ENCODE data around the gene NHLRC1. TPM values are rescaled to one million over a fixed set of nuclear protein-coding genes. Genes with fewer than 3 reads are reported as not detected.

Gene NHLRC1
- polyA plus RNA-seq, 3 donors, result 0.75 to 3.1 (median 1.4) TPM

- Histone ChIP-seq H3K36me3 (replicated peaks in 1 of 2; ENCODE audit: control insufficient read depth in 1 of 2, insufficient read depth in 2 of 2, low read length in 2 of 2) (no peaks in the 10 kb centered on the region), H3K4me2 (replicated peaks; ENCODE audit: extremely low read depth, low read length, poor library complexity, severe bottlenecking) (no peak overlapping the region), H3K9ac (ENCODE audit: insufficient read depth, low read length, poor library complexity, severe bottlenecking) (no peak overlapping the region), H3K27me3 (ENCODE audit: control insufficient read depth in 2 of 2, insufficient read depth in 2 of 2, low read length in 2 of 2) (no peaks in the 10 kb centered on the region), H2AFZ (ENCODE audit: insufficient read depth, low read depth, low read length, poor library complexity, severe bottlenecking) (no peak overlapping the region), H4K20me1 (ENCODE audit: insufficient read depth, low read length) (no peaks in the 10 kb centered on the region), H3K9me3 (replicated peaks in 1 of 2; ENCODE audit: control insufficient read depth in 1 of 2, insufficient read depth in 1 of 2, low read length in 2 of 2) (no peaks in the 10 kb centered on the region), H3K27ac (ENCODE audit: low read depth in 1 of 2, low read length in 2 of 2) (no peak overlapping the region), H3K79me2 (ENCODE audit: insufficient read depth, low read length) (no peaks in the 10 kb centered on the region), H3K4me1 (ENCODE audit: control insufficient read depth in 1 of 2, insufficient read depth in 2 of 2, low read length in 2 of 2) (peaks cover 10 to 18% of the 10 kb centered on the region in 2 donors), H3K4me3 (replicated peaks in 1 of 3; ENCODE audit: low read depth in 2 of 3, low read length in 3 of 3) (no peak overlapping the region)
- peaks cover 0 to 3% (median 2%) of the 10 kb centered on the region in 3 donors for H3K27me3 Mint-ChIP-seq (ENCODE audit: low read depth in 3 of 3)
- peaks cover 0 to 2% (median 0%) of the 10 kb centered on the region in 7 donors for H3K9me3 Mint-ChIP-seq
- no peak overlapping the region for H3K4me3 Mint-ChIP-seq
- peaks cover 13% of the 10 kb centered on the region for H3K4me1 Mint-ChIP-seq
- no peak overlapping the region for H3K27ac Mint-ChIP-seq
- WGBS (ENCODE audit: insufficient coverage), result 93% methylated on average over 3 of the region's 5 CpGs
- no peak for TF ChIP-seq CTCF (IDR thresholded peaks at IDR 0.05)
- intact Hi-C loops (cut with micrococcal nuclease), result no loop called here
- DNase-seq, result no peak
- H3K36me3 Mint-ChIP-seq, result no peaks in the 10 kb centered on the region
These were observed 3.2 kb downstream of the NHLRC1 start for GRCh38 chr6:18119236-18119635.

- no peak for DNase-seq
- H3K36me3 Mint-ChIP-seq, result no peaks in the 10 kb centered on the region
- Histone ChIP-seq H3K4me3 (replicated peaks in 1 of 3; ENCODE audit: low read depth in 2 of 3, low read length in 3 of 3) (no peak overlapping the region), H3K27ac (ENCODE audit: low read depth in 1 of 2, low read length in 2 of 2) (no peak overlapping the region), H3K4me2 (replicated peaks; ENCODE audit: extremely low read depth, low read length, poor library complexity, severe bottlenecking) (no peak overlapping the region), H3K36me3 (replicated peaks in 1 of 2; ENCODE audit: control insufficient read depth in 1 of 2, insufficient read depth in 2 of 2, low read length in 2 of 2) (no peaks in the 10 kb centered on the region), H3K79me2 (ENCODE audit: insufficient read depth, low read length) (no peaks in the 10 kb centered on the region), H3K9ac (ENCODE audit: insufficient read depth, low read length, poor library complexity, severe bottlenecking) (no peak overlapping the region), H2AFZ (ENCODE audit: insufficient read depth, low read depth, low read length, poor library complexity, severe bottlenecking) (no peak overlapping the region), H3K9me3 (replicated peaks in 1 of 2; ENCODE audit: control insufficient read depth in 1 of 2, insufficient read depth in 1 of 2, low read length in 2 of 2) (no peaks in the 10 kb centered on the region), H4K20me1 (ENCODE audit: insufficient read depth, low read length) (no peaks in the 10 kb centered on the region), H3K27me3 (ENCODE audit: control insufficient read depth in 2 of 2, insufficient read depth in 2 of 2, low read length in 2 of 2) (no peaks in the 10 kb centered on the region), H3K4me1 (ENCODE audit: control insufficient read depth in 1 of 2, insufficient read depth in 2 of 2, low read length in 2 of 2) (peaks cover 10 to 18% of the 10 kb centered on the region in 2 donors)
- intact Hi-C loops (cut with micrococcal nuclease), result no loop called here
- no peak overlapping the region for H3K4me3 Mint-ChIP-seq
- peaks cover 0 to 3% (median 2%) of the 10 kb centered on the region in 3 donors for H3K27me3 Mint-ChIP-seq (ENCODE audit: low read depth in 3 of 3)
- H3K9me3 Mint-ChIP-seq, result peaks cover 0 to 2% (median 0%) of the 10 kb centered on the region in 7 donors
- peaks cover 13% of the 10 kb centered on the region for H3K4me1 Mint-ChIP-seq
- no peak for TF ChIP-seq CTCF (IDR thresholded peaks at IDR 0.05)
- H3K27ac Mint-ChIP-seq, result no peak overlapping the region
- 86% methylated on average over 2 of the region's 3 CpGs for WGBS (ENCODE audit: insufficient coverage)
These were observed 4.1 kb downstream of the NHLRC1 start for GRCh38 chr6:18118330-18118729.
